Right cardiac atrium (tissue), 5 donors: ENCODE measurements around the gene AKAP13. TPM values are rescaled to one million over a fixed set of nuclear protein-coding genes. Genes with fewer than 3 reads are reported as not detected.

Source experiments
- ATAC-seq, 2 donors: fragments of 200-7000 bp; cut with Tn5 transposase; one replicate each; pipeline versions ENCODE4 v1.8.0 to v1.9.1; 2020; ENCODE audit warnings: moderate library complexity in 2 of 2, mild to moderate bottlenecking in 1 of 2
- DNase-seq, 3 donors: peaks; one replicate each; pipeline ENCODE4 v3.0.0-alpha.2; 2020
- H3K27ac ChIP-seq: one replicate; pipeline ENCODE4 v1.5.1; 2013; ENCODE audit warnings: mild to moderate bottlenecking, low read length, control low read depth, moderate library complexity
- H3K27me3 ChIP-seq: one replicate; pipeline ENCODE4 v1.6.1; 2013; ENCODE audit not compliant: control insufficient read depth, insufficient read depth
- H3K4me1 ChIP-seq: one replicate; pipeline ENCODE4 v1.6.1; 2013; ENCODE audit warnings: low read length; ENCODE audit not compliant: control insufficient read depth, insufficient read depth
- H3K4me3 ChIP-seq: one replicate; pipeline ENCODE4 v1.5.1; 2013; ENCODE audit warnings: low read length, control low read depth
- H3K9me3 ChIP-seq: one replicate; pipeline ENCODE4 v1.6.1; 2013; ENCODE audit warnings: low read length; ENCODE audit not compliant: control insufficient read depth
- WGBS: extraction: QIAGEN DNeasy Blood & Tissue Kit; methylation state at CpG from one replicate; pipeline ENCODE4 v1.1.7; 2013; 5-methylcytosine and 5-hydroxymethylcytosine counted together
- intact Hi-C, 4 donors: fragments of 100-400 bp; cut with DNase I; formaldehyde crosslinking; loops; one replicate each; pipeline versions ENCODE4 v1.11.0 to v1.14.0; 2022 to 2023
- polyA plus RNA-seq: library from polyadenylated mRNA; stranded (reverse); fragments of 200-250 nt; gene quantifications from one replicate; pipeline ENCODE4 v1.2.3, GENCODE V29; 2013
- total RNA-seq, 4 donors: library from RNA; stranded (reverse); fragmentation: NEBNext Ultra II Directional; extraction: Animal tissue kit (Norgen Biotek cat#: 25700); gene quantifications; one replicate each; pipeline ENCODE4 v1.2.1, GENCODE V29; 2021
- donor health status: healthy with polysubstance abuse.
- donor health status: DM: no; HTN: yes; CAD: no.
- donor health status: DM: no; HTN: no; CAD: no.
- donor health status: DM: no; HTN: yes; CAD: no; lungs with severe emphysema.
- donor health status: DM: yes; HTN: yes; CAD: no.

The AKAP13 gene
- total and polyA plus RNA-seq, 5 donors, result 104 to 348 (median 250) TPM

DNA sequence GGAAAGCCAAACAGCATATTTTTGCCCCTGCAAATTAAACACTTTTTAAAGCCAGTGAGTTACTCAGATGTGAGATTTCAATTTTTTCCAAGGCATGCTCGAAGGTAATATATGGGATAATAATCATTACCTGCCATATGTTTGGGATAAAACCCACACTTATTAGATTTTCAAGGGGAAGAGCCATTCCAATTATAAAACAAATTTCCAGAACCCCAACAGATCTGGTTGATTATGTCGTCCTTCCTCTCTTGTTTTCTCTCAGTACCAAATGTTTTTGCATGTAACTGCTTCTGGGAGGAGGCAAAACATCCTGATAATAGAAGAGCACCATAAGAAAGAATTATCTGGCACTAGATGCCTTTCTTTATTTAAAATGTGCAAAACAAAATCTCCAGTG is 115.1 kb downstream of the AKAP13 start:
- DNase-seq (no peak), ATAC-seq (no peak)
- Histone ChIP-seq H3K4me1 (peaks cover 15% of the 10 kb centered on the region), H3K4me3 (no peak overlapping the region), H3K27me3 (no peaks in the 10 kb centered on the region), H3K9me3 (no peaks in the 10 kb centered on the region), H3K27ac (no peak overlapping the region)
- 70% methylated on average over 2 of the region's 2 CpGs for WGBS
- intact Hi-C loops, result no loop called here

DNA sequence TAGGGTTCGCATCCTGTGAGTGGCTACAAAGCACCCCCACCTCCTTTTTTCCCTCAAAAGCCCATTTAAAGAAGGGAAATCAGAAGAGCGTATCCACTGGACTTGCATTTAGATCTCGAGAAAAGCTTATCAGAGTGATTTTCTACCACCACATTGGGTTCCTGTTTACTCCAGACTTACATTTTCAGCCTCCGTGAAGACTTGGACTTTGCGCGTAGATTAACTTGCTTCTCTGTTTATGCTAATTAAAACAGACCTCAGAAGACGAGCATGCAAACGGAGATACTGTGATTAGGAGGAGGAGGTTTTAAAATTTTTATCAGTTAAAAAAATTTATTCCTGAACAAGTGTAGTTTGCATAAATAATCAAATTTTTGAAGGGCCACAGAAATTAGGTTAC is 115.7 kb downstream of the AKAP13 start:
- DNase-seq (no peak), ATAC-seq (no peak)
- intact Hi-C loops, result no loop called here
- H3K27ac ChIP-seq, result no peak overlapping the region
- peaks cover 19% of the 10 kb centered on the region for H3K4me1 ChIP-seq
- no peaks in the 10 kb centered on the region for H3K27me3 ChIP-seq
- no peaks in the 10 kb centered on the region for H3K9me3 ChIP-seq
- H3K4me3 ChIP-seq, result no peak overlapping the region
- 57% methylated on average over 8 of the region's 8 CpGs for WGBS

DNA sequence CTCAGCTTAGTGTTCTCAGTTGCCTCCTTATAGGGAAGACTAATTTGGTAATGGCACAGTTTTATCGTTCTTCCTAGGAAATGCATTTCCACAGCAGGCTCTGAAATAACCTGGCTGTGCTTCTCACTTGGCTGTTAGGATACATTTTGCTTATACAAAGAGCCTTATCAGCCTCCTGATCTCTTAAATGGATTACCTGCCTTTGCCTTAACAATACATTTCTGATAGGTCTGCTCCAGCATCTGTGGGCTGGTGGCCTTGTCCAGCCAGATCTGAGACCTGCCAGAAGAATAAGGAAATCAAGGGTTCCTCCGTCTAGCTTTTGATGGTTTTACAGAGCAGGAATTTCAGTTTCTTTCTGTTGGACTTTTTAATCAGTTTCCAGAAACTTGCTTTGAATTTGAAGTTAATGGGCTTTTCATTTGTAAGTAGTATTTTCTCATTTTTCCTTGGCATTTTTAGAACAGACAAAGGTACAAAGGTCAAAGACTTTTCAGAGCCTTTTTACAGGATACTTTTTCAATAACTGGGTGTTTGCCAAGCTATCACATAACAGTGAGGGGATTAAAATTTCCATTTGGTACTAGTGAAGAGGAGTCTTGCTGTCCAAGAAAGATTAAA is 116.3 kb downstream of the AKAP13 start:
- H3K27ac ChIP-seq, result peak overlapping the region; percentile 40

DNA sequence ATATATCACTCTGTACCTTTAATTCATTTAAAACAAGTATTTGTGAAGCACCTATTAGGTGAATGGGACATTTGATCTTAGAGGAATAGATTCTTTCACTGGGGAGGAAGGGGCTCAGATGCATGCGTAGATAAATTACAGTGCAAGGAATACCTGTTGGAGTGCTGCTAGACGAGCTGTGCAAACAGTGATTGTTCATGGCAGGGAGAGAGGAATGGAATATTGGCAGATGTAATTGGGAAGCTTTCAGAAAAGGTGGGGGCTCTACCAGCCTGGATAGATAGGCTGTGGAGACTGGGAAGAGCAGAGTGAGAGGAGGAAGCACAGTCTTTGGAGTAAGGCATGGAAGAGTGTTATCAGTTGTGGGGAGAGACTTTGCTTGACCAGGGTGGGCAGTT is 116.8 kb downstream of the AKAP13 start:
- Histone ChIP-seq H3K27ac (peak overlapping the region; percentile 69), H3K4me3 (no peak overlapping the region), H3K4me1 (peaks cover 19% of the 10 kb centered on the region), H3K9me3 (no peaks in the 10 kb centered on the region), H3K27me3 (no peaks in the 10 kb centered on the region)
- intact Hi-C loops, result no loop called here
- WGBS, result 79% methylated on average over 2 of the region's 2 CpGs
- DNase-seq (no peak), ATAC-seq (no peak)

More for the DNA sequence above, 116.3 kb downstream of the AKAP13 start:
- H3K4me1 ChIP-seq, result peaks cover 19% of the 10 kb centered on the region
- no peak overlapping the region for H3K4me3 ChIP-seq
- intact Hi-C loops, result no loop called here
- no peaks in the 10 kb centered on the region for H3K9me3 ChIP-seq
- no peaks in the 10 kb centered on the region for H3K27me3 ChIP-seq
- ATAC-seq (no peak), DNase-seq (no peak)
- WGBS, result 42% methylated on average over 2 of the region's 2 CpGs

DNA sequence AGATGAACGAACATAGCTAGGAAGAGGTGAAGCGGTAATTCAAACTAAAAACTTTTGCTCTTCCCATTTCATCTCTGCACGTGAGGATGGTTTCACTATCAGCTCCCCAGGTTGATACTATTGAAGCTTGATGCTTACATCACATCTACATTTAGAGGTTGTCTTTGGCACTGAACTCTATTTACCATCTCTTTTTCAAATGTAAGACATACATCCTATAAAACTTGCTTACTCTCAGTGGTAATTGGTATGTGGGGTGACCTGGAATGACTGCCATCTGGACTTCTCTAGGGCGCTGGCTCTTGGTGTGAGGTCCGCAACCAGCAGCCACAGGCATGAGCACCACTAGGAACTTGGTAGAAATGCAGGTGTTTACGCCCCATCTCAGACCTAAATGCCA is 118.1 kb downstream of the AKAP13 start:
- Histone ChIP-seq H3K27ac (peak overlapping the region; percentile 31), H3K4me3 (no peak overlapping the region), H3K9me3 (no peaks in the 10 kb centered on the region), H3K4me1 (peaks cover 19% of the 10 kb centered on the region), H3K27me3 (no peaks in the 10 kb centered on the region)
- intact Hi-C loops, result no loop called here
- ATAC-seq (no peak), DNase-seq (no peak)
- whole genome bisulfite sequencing, result 85% methylated on average over 6 of the region's 6 CpGs

DNA sequence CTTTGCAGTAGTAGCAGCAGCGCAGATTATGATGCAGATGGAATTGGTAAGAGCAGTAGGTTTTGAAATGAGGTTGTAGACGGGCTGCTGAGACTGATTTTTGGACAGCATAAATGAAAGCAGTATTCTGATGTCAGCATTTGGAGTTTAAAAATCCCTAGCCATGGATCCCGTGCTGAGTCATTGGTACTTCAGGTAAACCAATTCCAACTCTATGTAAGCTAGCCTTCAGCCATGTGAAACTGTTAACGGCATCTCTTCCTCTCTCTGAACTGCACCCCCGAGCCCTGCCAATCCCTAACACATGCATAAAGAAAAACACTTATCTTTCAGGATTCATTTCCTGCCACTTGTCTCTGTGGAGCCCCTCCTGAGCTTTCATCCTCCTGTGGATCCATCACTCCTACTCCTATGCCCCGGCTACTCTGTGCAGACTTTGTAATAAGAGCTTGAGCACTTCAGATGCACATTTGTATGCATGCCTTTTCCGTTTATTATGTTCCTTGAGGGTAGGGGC is 119.0 kb downstream of the AKAP13 start:
- Histone ChIP-seq H3K27ac (peak overlapping the region; percentile 88), H3K27me3 (no peaks in the 10 kb centered on the region), H3K4me1 (peaks cover 16% of the 10 kb centered on the region), H3K4me3 (no peak overlapping the region), H3K9me3 (no peaks in the 10 kb centered on the region)
- intact Hi-C loops, result no loop called here
- no peak for DNase-seq
- WGBS, result 44% methylated on average over 7 of the region's 7 CpGs
- ATAC-seq, result no peak

DNA sequence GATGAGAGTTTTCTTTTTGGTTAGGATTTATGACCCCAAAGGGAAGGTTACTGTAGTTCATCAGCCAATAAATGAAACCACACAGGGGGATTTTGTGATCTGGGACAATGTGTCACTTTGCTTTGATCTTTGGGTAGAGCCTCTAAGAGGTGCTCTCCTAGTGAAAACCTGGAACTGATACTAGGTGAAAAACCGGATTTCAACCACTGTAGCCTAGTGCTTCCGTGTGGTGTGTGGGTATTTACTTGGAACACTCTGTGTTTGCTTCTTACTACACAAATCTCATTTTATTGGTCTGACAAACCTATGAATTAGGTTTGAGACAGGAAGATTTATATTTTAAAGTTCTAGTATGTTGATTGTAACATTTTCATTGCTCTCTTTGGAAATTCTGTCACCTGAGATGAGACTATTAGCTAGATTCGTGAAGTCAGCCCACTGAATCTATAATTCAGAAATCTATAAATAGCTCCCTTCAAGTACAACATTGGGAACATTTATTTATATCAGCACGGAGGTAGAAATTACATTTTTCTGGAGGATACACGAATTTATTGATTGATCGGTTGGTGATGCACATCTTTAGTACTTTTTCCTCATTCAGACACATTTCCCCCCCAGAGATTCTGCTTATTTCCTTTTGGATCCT is 119.8 kb downstream of the AKAP13 start:
- Histone ChIP-seq H3K4me3 (no peak overlapping the region), H3K27me3 (no peaks in the 10 kb centered on the region), H3K9me3 (no peaks in the 10 kb centered on the region), H3K4me1 (peaks cover 15% of the 10 kb centered on the region), H3K27ac (peak overlapping the region; percentile 85)
- WGBS, result 49% methylated on average over 6 of the region's 6 CpGs
- ATAC-seq, result no peak
- intact Hi-C loops, result loop anchor here (5.0 to 10.0 kb wide), 4 partner anchors 82 to 205 kb away; no protein-coding TSS in a partner anchor
- no peak for DNase-seq

DNA sequence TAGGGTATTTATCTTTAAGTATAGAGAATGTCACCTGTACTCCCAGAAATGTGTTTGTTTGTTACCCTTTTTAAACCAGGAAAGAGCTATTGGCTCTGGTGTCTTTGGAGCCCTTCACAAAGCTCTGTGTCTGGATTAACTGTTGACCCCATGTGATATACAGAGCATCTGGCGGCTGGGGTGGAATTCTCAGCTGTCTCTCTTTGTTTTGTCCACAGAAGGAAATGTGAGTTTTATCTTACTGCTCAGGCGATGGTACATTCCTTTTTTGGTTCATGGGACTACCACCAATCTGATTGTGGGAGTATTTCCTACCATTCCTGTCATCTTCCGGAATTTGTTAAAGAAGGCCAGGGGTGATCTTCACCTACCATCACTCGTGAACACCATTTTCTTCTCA is 120.3 kb downstream of the AKAP13 start:
- Histone ChIP-seq H3K27ac (peak overlapping the region; percentile 85), H3K4me3 (no peak overlapping the region), H3K4me1 (peaks cover 15% of the 10 kb centered on the region), H3K27me3 (no peaks in the 10 kb centered on the region), H3K9me3 (no peaks in the 10 kb centered on the region)
- 36% methylated on average over 4 of the region's 4 CpGs for WGBS
- DNase-seq (peak in 1 of 3 donors; percentile 77), ATAC-seq (peak; percentile 75 to 84)
- intact Hi-C loops, result loop anchor here (5.0 to 10.0 kb wide), 4 partner anchors 82 to 204 kb away; no protein-coding TSS in a partner anchor

DNA sequence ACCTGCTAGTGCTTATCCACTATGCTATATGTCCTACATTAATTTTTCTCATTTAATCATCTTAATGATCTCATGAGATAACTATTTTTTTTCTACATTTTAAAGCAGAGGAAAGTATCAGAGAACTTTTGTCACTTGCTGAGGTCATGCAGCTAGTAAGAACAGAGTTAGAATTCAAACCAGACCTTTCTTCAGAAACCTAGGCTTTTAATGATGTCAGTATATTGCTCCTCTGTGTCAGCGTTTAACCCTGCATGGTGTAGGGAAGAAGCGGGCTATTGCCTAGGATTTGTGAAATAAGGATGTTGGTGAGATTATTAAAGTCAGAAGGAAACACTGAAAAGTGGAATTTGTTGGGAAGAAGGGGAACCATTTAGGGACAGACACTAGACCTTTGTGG is 121.2 kb downstream of the AKAP13 start:
- intact Hi-C loops, result loop anchor here (5.0 to 10.0 kb wide), 4 partner anchors 81 to 203 kb away; no protein-coding TSS in a partner anchor
- Histone ChIP-seq H3K27ac (peak overlapping the region; percentile 42), H3K4me3 (no peak overlapping the region), H3K4me1 (peaks cover 13% of the 10 kb centered on the region), H3K9me3 (no peaks in the 10 kb centered on the region), H3K27me3 (no peaks in the 10 kb centered on the region)
- ATAC-seq (no peak), DNase-seq (no peak)
- 87% methylated on average over 2 of the region's 2 CpGs for WGBS

DNA sequence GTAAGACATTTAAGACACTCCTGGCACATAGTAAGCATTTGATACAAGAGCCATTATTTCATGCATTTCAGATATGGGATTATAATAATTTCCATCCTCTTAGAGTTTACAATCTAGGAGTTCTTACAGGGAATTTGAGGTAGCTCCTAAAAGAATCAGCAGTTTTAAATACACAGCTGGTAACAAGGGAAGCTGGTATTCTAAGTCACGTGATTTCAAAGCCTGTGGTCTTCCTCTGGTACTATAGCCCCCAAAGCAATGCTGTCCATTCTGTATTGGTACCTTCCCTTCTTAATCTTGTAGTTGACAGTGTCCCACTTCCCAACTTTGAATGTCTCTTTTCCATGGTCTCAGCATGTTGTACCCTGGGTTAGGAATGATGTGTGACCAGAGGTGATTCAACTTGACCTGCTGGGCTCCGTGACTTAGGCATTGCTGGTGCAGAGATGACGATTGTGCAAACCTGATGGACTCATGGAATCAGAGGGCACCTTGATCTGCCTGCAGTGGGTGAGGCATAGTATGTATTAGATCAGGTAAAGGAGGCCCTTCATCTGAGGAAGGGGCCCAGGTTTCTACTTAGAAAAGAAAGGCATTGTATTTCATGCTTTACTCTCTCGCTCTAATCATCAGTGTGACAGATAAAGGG is 122.9 kb downstream of the AKAP13 start:
- no peaks in the 10 kb centered on the region for H3K27me3 ChIP-seq
- WGBS, result 71% methylated on average over 4 of the region's 4 CpGs
- H3K9me3 ChIP-seq, result no peaks in the 10 kb centered on the region
- ATAC-seq (no peak), DNase-seq (no peak)
- H3K27ac ChIP-seq, result peak overlapping the region; percentile 50
- H3K4me3 ChIP-seq, result no peak overlapping the region
- H3K4me1 ChIP-seq, result peaks cover 8% of the 10 kb centered on the region
- intact Hi-C loops, result loop anchor here (5.0 to 10.0 kb wide), 4 partner anchors 79 to 202 kb away; no protein-coding TSS in a partner anchor
